Measurements from ENCODE around the gene USP6NL. TPM values are rescaled to one million over a fixed set of nuclear protein-coding genes. Genes with fewer than 3 reads are reported as not detected.

The USP6NL gene
- total and polyA plus RNA-seq, 2 of the 8 experiments (the other 6 are each of a cell fraction or from before 2014, with no cell fraction given) = 10.9 to 28.8 TPM

- Histone ChIP-seq H3K4me1 (replicated peaks in 1 of 4; ENCODE audit: control insufficient read depth in 3 of 4, insufficient read depth in 4 of 4, low read length in 3 of 4) (peaks cover 17 to 32% (median 22%) of the 10 kb centered on the region in 4 experiments), H3K4me2 (ENCODE audit: insufficient read depth in 1 of 2, low read depth in 2 of 2, low read length in 2 of 2) (no peak overlapping the region), H3K79me2 (ENCODE audit: control insufficient read depth in 1 of 2, insufficient read depth in 2 of 2, low read length in 2 of 2) (no peaks in the 10 kb centered on the region), H3K9me3 (ENCODE audit: insufficient read depth in 2 of 2, low read depth in 1 of 2, low read length in 1 of 2) (peaks cover 0 to 7% of the 10 kb centered on the region in 2 experiments; a peak in 1 of 4 replicates), H4K8ac (ENCODE audit: extremely low read depth, insufficient read depth, low read length) (no peak overlapping the region), H2AFZ (ENCODE audit: low read length) (no peak overlapping the region), H3K4me3 (ENCODE audit: extremely low read depth in 1 of 4, insufficient read depth in 2 of 4, low read depth in 3 of 4, low read length in 4 of 4) (no peak overlapping the region), H2AK5ac (ENCODE audit: low read depth, low read length) (no peak overlapping the region), H3K23ac (ENCODE audit: insufficient read length) (no peak overlapping the region), H3K27me3 (replicated peaks in 1 of 4; ENCODE audit: control insufficient read depth in 3 of 4, extremely low read depth in 1 of 4, insufficient read depth in 3 of 4, low read length in 3 of 4) (no peaks in the 10 kb centered on the region; a peak in 1 of 7 replicates), H3K56ac (replicated peaks; ENCODE audit: insufficient read length, low read depth, low read length) (no peak overlapping the region), H3K18ac (ENCODE audit: extremely low read depth, low read length) (no peak overlapping the region), H3K14ac (ENCODE audit: insufficient read length) (no peak overlapping the region), H4K91ac (replicated peaks; ENCODE audit: insufficient read length, low read length) (no peak overlapping the region), H3K27ac (ENCODE audit: low read depth, low read length) (no peak overlapping the region), H2BK20ac (ENCODE audit: low read length) (no peak overlapping the region), H2BK15ac (ENCODE audit: low read length) (no peak overlapping the region), H4K20me1 (replicated peaks in 1 of 2; ENCODE audit: control insufficient read depth in 1 of 2, insufficient read depth in 2 of 2, low read length in 2 of 2) (no peaks in the 10 kb centered on the region), H3K36me3 (ENCODE audit: control insufficient read depth in 2 of 4, insufficient read depth in 4 of 4, low read length in 3 of 4) (no peaks in the 10 kb centered on the region), H3K9ac (replicated peaks in 1 of 4; ENCODE audit: extremely low read depth in 1 of 4, low read depth in 3 of 4, low read length in 3 of 4) (no peak overlapping the region), H2BK12ac (ENCODE audit: low read depth, low read length) (no peak overlapping the region), H3K4ac (replicated peaks; ENCODE audit: insufficient read length, low read depth, low read length) (no peak overlapping the region), H3K23me2 (ENCODE audit: low read depth, low read length) (peaks cover 2% of the 10 kb centered on the region; the same call in 1 of the 2 replicates), H2BK5ac (ENCODE audit: low read depth, low read length) (no peak overlapping the region), H4K5ac (ENCODE audit: insufficient read length, low read depth, low read length) (no peak overlapping the region), H2BK120ac (replicated peaks; ENCODE audit: low read depth, low read length) (no peak overlapping the region), H3K79me1 (ENCODE audit: low read depth, low read length) (no peaks in the 10 kb centered on the region)
- ChIA-PET CTCF (ENCODE audit: partially characterized antibody) (interaction anchor here (1.0 to 5.2 kb wide), 7 partner anchors 10 to 192 kb away, joined by 3 to 33 read pairs (median 5); no protein-coding TSS in a partner anchor), POLR2A (ENCODE audit: partially characterized antibody) (no interaction called here)
- DNase-seq (ENCODE audit: low read depth in 1 of 2, low spot score in 2 of 2) (no peak), FAIRE-seq (peak; percentile 72)
- 76% methylated on average over 2 of the region's 2 CpGs; no CpG with 5 or more reads in 1 of the 2 experiments for WGBS, 2 experiments (ENCODE audit: extremely low coverage in 1 of 2, insufficient coverage in 1 of 2, insufficient read length in 1 of 2, insufficient replicate concordance in 2 of 2, low coverage in 1 of 2, low lambda C conversion rate in 2 of 2, missing lambda C conversion rate in 1 of 2)
- TF ChIP-seq NANOG (IDR thresholded peaks at IDR 0.05; ENCODE audit: insufficient read depth, low read depth, low read length, poor library complexity, severe bottlenecking) = no peak
- TF ChIP-seq HDAC2 (IDR thresholded peaks at IDR 0.05; ENCODE audit: borderline replicate concordance in 1 of 2, low read depth in 2 of 2, low read length in 2 of 2) = no peak
- TF ChIP-seq TCF12 (IDR thresholded peaks at IDR 0.05; ENCODE audit: low read depth, low read length) = no peak
- no peak for TF ChIP-seq FOSL1 (IDR thresholded peaks at IDR 0.05; ENCODE audit: insufficient read depth, low read depth, low read length)
- TF ChIP-seq PHF8 (conservative IDR thresholded peaks at IDR 0.05; ENCODE audit: low read depth, low read length) = no peak
- no peak for TF ChIP-seq NRF1 (IDR thresholded peaks at IDR 0.05; ENCODE audit: low read depth, low read length)
- TF ChIP-seq CBX8 (IDR thresholded peaks at IDR 0.05; ENCODE audit: borderline replicate concordance, low read depth, low read length) = no peak
- peak; percentile 71 to 80 (median 79) for TF ChIP-seq CTCF (IDR thresholded peaks at IDR 0.05; ENCODE audit: control extremely low read depth in 1 of 3, insufficient read depth in 1 of 3, low read depth in 1 of 3, low read length in 3 of 3)
- no peak for TF ChIP-seq KDM4A (IDR thresholded peaks at IDR 0.05; ENCODE audit: low read depth, low read length, severe bottlenecking)
- TF ChIP-seq EZH2 (IDR thresholded peaks at IDR 0.05; ENCODE audit: low read depth, low read length, severe bottlenecking) = no peak
- TF ChIP-seq BRCA1 (IDR thresholded peaks at IDR 0.05; ENCODE audit: low read depth, low read length) = no peak
Observed at GRCh38 chr10:11434324-11434723, 177.1 kb downstream of the USP6NL start.
